ENCODE results near the gene LY6G5C. TPM values are rescaled to one million over a fixed set of nuclear protein-coding genes. Genes with fewer than 3 reads are reported as not detected.

Gene LY6G5C, protein sequence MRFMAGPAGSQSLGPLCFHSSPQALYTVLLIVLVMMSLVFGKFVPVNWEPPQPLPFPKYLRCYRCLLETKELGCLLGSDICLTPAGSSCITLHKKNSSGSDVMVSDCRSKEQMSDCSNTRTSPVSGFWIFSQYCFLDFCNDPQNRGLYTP
- total RNA-seq: 5.3 TPM

DNA sequence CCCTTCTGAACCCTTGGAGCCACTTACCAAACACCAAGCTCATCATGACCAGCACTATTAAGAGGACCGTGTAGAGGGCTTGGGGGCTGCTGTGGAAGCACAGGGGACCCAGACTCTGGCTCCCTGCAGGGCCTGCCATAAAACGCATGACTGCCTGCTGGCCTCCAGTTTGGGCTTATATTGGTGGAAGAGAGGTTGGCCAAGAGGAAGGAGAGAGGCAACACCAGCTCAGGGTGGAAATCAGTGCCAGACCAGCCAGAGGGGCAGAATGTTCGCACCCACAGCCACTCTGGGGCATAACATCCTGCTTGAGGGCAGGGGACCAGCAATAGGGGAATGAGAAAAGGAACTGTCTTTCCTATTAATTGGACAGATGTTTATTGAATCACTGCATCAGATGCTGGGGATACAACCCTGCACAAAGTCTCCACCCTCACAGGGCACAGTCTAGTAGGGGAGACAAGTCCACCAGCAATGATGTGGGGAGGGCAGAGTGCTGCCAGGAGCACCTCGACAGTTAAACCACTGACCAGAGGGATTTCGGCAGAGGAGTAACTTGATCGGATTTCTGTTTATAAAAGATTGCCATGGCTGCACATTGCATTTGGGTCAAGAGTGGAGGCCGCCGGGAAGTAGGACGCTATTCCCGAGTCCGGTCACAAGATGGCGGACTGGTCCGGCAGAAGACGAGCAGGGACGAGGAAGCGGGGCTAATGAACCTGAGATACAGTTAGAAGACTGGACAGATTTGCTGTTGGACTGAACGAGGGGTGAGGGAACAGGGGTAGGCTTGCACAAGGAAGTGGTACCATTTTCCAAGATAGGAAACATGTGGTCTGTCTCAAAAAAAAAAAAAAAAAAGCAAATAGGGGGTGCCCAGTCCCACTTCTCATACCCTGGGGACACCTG lies at the start of gene LY6G5C:
LY6G5C (minus strand) TSS at position 842 of the 909 bp plus-strand sequence; CDS start at position 148, 694 bp downstream.
- FAIRE-seq (no peak), DNase-seq (ENCODE audit: low spot score in 2 of 2) (peak; percentile 71 to 83)

DNA sequence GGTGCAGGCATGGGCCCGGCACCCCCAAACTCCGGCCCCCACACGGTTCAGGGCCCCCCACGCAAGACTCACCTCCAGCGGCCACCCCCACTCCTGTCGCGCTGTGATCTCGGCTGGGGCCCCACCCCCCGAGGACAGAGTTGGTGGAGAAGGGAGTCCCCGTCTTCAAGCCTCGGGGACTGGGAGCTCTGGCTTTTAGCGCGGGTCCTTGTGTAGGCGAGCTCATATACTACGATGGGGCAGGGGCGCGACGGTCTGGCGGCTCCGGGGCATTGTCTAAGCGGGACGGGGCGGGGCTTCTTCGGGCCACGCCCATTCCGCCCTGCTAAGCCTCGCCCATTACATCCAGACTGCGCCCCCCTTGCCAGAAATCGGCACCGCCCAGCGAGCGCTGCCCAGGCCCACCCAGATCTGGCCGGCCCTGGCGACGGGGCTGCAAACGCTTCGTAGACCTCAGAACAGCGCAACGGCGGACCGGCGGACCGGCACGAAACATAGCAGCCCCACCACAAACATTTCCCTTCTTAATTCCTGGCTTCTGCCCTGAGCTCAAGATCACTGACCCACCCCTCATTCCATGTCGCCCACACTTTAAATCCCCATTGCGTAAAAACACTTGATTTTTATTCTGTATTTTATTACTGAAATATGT lies 49.2 kb upstream of the LY6G5C start:
- peak; percentile 71 to 87 for DNase-seq (ENCODE audit: low spot score in 2 of 2)
- no peak for FAIRE-seq

DNA sequence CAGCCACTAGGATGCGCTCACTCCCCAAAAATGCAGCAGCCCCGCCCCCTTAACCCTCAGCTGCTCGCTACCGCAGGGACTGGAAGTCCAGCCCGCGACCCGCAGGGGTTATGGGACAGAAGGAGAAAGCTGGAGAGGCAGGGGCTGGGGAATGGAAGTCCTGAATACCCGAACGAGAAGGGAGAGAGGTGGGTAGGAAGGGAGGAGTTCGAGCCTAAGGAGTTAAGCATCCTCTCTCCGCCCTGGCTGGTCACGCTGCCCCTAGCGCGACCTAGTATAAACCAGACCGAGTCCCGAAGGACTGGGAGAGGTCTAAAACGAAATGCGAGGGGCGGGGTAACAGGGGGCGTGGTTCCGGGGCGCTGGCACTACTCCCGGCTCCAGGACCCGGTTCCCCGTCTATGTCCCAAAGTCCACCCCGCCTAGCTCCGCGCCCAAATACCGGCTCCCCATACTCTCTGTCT lies 48.7 kb upstream of the LY6G5C start:
- no peak for FAIRE-seq
- DNase-seq (ENCODE audit: low spot score in 2 of 2): peak; percentile 74 to 86

DNA sequence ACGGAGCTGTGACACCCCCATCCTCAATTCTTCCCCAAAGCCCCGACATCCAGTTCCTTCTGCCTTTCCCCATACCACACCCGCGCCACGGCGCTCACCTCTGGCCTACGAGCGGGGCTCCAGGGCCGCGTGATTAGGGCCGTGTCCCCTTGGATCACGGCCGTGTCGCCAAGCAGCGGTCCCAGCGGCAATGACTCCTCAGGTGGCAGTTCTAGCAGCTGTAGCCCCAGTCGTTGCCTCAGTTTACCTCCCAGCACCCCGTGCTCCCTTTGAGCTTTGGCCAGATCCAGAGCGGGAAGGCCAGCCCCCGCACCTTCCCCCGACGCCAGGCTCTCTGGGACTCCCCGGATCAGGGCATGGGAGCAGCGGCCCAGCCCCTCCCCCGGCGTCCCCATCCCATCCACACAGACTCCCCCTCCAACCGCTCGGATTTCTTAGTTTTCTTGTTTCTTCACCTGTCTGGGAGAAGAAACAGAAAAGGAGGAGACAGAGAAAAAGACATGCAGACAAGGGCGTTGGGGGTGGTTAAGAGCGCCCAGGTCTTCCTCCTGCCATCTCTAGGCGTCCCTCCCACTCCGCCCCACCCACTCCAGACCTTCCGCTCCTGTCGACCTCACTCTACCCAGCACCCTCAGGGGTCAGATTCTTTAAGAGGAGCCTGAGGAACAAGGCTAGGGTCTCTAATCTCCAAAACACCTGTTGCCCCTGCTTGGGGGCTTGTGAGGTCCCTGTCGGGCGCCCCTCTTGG lies 48.1 kb upstream of the LY6G5C start, which contains the start of gene DDAH2:
DDAH2 (minus strand) TSS at position 533 of the 748 bp plus-strand sequence; CDS start at position 395, 138 bp downstream.
- FAIRE-seq: no peak
- no peak for DNase-seq (ENCODE audit: low spot score in 2 of 2)

DNA sequence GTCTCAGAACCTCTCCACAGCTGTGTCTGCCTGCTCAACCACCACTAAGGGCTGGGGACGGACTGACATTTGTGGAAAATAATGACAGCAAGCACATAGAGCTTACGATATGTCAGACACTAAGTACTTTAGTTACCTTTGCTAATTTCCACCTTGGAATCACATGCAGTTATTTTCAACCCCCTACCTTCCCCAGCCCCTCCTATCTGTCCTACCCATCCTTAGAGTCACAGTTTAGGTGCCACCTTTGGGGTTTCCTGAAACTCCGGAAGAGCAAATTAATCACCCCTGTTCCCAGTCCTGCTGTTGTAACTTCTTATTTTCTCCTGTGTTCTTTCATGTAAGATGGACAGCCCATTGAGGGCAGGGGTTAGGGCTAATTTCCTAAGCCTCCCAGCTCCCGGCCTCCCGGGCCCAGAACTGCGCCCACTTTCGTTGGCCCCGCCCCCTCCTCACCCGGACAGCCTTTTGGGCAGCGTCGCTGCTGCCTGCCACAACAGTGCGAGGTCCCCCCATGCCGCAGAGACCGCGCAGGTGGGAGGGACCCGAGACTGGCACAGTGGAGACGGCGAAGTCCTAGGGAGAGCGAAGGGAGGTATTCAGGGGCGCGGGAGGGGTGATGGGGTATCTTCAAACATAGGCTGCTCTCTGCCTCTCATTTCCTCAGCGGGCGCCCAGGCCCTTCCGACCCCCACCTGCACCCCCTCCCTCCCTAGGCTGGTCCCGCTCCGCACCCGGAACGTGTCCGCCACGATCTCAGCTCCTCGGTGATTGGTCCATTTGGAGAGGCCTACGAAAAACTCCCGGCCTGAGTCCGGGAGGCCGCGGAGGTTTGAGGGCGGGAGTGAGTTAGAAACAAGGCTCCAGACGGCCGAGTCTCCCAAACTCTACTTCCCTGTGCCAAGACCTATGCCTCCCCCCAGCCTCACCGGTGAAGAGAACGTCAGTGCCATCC lies 47.1 kb upstream of the LY6G5C start:
- FAIRE-seq: no peak
- DNase-seq (ENCODE audit: low spot score in 2 of 2): no peak

DNA sequence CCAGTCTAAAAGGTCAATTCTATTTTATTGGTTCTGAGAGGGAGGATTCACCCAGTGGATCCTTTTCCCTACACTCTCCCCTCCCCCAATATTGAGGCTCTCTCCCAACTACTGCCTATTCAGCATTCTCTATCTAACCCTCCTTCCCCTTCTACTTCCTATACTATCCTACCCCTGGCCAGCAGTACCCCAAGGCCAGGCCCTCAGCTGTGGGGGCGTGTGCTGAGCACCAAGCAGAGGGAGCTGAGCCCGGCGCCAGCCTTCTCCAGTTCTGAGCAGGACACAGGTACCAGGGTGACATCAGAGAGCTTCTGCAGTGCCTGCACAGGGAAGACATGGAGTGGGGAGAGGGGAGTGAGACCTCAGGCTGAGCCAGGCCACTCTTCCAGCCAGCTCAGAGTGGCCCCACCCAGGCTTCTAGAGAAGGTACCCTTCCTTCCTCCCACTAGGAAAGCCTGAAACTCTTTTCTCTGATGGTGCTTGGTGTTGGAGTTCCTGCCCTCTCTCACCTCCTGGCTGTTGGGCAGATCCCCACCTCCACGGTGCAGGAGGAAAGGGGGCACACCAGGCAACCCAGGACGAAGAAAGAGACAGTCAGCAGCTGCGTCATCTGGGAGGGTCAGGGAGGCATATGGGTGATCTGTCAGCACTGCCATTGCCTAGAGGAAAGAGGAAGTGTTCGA lies 46.3 kb upstream of the LY6G5C start:
- FAIRE-seq: no peak
- no peak for DNase-seq (ENCODE audit: low spot score in 2 of 2)

DNA sequence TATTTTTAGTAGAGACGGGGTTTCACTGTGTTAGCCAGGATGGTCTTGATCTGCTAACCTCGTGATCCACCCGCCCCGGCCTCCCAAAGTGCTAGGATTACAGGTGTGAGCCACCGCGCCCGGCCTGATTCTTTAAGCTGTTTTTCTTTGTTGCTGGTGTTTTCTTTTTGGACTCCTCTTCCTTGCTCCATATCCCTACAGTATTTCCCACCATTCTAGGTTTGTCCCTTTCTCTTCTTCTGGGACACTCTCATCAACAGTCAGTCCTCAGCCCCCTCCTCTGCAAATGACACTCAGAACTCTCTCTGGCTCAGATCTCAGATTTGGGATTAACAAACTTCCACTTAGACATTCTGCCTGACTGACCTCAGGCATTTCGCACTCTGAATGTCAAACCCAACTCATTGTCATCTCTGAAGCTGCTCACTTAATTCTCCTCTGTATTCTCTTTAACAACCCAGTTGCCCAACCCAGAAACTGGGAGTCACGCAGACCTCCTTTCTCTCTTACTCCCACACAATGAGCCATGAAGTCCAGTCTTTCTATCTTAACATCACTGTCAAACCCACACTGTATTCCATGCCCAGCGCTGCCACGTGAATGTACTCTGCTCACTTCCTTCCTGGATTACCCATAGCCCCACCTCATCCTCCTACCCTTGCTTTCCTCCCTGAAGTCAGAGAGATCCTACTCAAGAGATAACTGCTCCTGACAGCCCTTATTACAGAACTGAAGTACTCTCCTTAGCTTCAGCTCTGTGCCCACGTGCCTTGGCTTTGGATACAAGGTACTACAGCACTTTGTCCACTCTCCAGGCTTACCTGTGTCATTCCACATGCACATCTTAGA lies 44.9 kb upstream of the LY6G5C start:
- no peak for FAIRE-seq

DNA sequence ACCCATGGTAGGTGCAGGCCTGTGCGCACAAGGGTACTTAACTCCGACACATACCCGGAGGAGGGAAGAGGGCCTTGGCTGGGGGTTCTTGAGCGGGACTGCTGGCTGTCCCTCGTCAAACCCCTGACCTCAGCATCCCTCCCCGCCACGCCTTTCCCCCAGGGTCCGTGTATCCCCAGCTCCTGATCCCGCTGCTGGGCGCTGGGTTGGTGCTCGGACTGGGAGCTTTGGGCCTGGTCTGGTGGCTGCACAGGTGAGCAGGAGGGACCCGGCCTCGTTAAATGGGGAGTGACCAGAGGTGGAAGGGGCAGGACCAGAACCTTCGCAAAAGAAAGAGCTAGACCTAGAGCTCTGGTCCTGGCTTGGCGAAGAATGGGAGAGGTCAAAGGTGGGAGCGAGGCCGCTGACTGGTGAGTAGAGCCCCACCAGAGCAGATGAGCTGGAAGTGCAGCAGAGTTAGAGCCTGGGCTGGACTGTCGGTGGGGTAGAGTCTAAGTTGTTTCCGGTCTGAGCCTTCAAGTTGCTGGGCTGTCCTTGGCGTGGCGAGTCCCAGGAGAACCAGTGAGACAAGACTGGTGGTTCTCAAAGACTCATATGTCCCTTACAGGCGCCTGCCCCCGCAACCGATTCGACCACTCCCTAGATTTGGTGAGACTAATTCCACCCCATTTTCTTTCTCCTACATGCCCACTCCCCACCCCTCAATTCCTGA lies 43.3 kb upstream of the LY6G5C start:
- FAIRE-seq: no peak
- DNase-seq (ENCODE audit: low spot score in 2 of 2): no peak

More for the DNA sequence above, 44.9 kb upstream of the LY6G5C start:
- DNase-seq (ENCODE audit: low spot score in 2 of 2): no peak

DNA sequence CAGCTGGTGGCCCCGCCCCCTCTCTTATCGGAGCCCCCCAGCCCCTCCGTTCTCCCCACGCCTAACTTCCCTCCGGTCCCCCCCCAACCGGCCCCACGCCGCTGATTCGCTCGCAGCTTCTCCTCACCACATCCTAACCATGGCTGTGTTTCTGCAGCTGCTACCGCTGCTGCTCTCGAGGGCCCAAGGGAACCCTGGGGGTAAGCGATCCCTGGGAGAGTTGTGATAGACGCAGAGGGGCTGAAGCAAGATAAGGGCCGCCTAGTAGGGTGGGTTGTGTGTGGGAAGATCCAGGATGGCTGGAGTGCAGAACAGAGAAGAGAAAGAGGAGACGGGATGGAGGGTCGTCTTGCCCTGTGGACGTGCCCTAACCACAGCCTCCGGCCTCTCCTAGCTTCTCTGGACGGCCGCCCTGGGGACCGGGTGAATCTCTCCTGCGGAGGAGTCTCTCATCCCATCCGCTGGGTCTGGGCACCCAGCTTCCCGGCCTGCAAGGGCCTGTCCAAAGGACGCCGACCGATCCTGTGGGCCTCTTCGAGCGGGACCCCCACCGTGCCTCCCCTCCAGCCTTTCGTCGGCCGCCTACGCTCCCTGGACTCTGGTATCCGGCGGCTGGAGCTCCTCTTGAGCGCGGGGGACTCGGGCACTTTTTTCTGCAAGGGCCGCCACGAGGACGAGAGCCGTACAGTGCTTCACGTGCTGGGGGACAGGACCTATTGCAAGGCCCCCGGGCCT lies 42.5 kb upstream of the LY6G5C start, which contains the start of gene MPIG6B:
MPIG6B (plus strand) TSS at position 129 of the 735 bp plus-strand sequence; CDS start at position 140, 11 bp downstream.
- DNase-seq (ENCODE audit: low spot score in 2 of 2): no peak
- no peak for FAIRE-seq

DNA sequence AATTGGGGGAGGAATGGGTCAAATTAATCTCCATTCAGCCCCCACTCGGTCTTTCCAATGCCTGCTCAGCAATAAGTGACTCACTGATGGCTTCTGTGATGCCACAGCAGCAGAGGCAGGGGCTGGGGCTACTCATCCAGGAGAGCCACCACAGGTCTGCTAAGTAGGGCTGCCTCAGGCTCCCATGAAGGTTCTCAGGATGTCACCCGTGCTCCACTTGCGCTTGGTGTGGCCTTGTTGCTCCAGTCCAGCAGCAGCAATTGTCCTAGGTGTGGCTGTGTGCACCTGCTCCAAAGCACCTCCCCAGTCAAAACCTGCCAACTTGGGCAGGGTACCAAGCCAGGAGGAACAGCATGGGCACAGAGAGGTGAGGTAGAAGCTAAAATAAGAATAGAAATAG lies 41.3 kb upstream of the LY6G5C start:
- DNase-seq (ENCODE audit: low spot score in 2 of 2): no peak
- FAIRE-seq: no peak

DNA sequence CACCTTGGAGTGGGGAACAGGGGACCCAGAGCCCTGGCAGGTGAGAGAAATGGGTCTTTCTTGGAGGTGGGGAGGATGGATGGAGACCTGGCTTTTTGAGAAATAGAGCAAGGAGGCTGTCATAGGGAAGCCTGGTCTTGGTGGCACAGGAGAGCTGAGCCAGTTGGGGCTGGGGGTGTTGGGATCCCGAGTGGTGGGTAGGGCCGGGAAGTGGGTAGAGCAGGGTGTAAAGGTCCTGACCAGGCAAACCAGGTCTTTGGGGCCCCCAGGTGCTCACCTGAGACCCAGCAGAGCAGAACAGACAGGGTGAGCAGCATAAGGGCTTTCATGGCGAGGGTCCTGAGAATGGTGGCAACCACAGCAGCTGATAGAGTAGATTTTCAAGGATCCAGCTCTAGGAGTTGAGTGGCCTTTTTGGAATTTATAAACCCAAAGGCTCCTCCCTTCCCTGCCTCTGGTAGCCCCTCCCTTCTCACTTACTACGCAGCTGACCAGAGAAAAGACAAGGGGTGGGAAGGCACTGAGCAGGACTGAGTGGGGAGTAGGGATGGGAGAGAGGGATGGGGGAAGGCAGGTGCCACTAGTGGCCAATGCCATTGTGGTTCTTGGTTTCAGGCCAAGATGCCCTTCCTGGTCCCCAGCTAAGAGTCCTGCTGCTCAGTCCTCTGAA lies 40.6 kb upstream of the LY6G5C start, which contains the start of gene LY6G6C:
LY6G6C (minus strand) TSS at position 396 of the 670 bp plus-strand sequence; CDS start at position 329, 67 bp downstream.
- FAIRE-seq: no peak
- no peak for DNase-seq (ENCODE audit: low spot score in 2 of 2)

DNA sequence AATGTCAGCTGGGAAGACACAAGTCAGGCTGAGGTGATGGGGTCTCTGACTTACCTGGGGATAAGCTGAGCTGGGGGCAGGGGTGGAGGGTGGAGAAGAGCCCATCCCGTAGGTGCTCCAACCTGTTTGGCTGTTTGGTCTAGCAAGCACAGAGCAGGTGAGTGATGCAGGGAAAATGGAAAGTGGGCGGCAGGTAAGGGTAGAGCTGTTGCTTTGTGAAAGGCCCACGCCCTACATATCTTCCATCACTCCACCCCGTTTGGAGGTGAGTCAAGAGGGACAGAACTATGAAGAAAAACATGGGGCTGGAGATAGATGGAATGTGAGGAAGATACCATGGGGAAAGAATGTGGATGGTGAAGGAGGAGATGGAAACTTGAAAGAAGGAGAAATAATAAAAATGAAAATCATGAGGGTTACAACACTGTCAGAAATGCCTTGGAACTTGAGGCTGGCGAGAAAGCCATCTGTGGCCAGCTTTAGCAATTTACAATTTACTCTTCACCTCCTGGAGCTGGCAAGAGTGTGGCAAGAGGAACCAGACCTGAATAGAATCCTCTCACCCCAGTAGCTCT lies 39.4 kb upstream of the LY6G5C start:
- no peak for DNase-seq (ENCODE audit: low spot score in 2 of 2)
- no peak for FAIRE-seq

DNA sequence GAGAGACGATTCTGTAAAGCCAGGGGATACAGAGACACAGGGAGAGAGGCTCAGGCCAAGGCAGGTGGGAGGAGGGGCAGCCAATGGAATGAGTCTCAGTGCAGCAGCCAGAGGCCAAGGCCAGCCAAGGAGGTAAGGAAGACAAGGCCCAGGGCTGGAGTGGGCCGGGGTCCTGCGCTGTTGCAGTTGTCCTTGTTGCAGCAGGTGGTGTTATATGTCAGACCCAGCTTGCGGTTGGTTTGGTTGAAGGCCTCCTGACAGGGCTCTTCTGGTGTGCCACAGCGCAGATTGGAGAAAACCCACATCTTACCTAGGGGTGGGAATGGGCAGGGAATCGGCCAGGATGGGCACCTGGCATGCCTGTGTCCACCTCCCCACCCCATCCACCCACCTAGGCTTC lies 38.1 kb upstream of the LY6G5C start:
- FAIRE-seq: no peak

DNA sequence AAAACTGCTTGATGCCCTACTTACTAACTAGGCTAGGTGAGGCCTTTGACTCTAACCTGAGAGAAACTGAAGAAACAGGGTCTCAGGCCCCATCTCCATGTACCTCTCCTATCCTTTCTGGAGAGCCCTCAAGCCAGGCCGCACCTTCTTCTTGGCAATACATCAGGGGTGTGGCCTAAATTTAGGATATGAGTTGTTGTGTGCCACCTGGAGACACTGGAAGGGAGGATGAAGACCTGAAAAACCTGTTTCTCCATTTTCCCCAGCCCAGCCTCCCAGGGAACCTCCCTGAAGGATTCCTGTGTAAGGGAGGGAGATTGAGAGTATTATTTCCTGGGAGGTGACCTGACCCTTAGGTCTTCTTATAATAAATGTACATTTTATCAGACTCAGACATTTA lies 37.4 kb upstream of the LY6G5C start:
- no peak for FAIRE-seq
- no peak for DNase-seq (ENCODE audit: low spot score in 2 of 2)

More for the DNA sequence above, 38.1 kb upstream of the LY6G5C start:
- DNase-seq (ENCODE audit: low spot score in 2 of 2): no peak
